ENCODE data around the gene PLK1. TPM values are rescaled to one million over a fixed set of nuclear protein-coding genes. Genes with fewer than 3 reads are reported as not detected.
"Not testable (repeated sequence)": the region's sequence is repeated elsewhere in the genome, so short reads cannot be mapped to it uniquely, and the experiment has no call there.

The PLK1 gene
- polyA plus RNA-seq (2011; rRNA removed) (10.7 and 11.6 TPM in 2 replicates), polyA minus RNA-seq (2011; rRNA and poly(A)+ RNA removed) (17.5 and 20.5 TPM in 2 replicates)

DNA sequence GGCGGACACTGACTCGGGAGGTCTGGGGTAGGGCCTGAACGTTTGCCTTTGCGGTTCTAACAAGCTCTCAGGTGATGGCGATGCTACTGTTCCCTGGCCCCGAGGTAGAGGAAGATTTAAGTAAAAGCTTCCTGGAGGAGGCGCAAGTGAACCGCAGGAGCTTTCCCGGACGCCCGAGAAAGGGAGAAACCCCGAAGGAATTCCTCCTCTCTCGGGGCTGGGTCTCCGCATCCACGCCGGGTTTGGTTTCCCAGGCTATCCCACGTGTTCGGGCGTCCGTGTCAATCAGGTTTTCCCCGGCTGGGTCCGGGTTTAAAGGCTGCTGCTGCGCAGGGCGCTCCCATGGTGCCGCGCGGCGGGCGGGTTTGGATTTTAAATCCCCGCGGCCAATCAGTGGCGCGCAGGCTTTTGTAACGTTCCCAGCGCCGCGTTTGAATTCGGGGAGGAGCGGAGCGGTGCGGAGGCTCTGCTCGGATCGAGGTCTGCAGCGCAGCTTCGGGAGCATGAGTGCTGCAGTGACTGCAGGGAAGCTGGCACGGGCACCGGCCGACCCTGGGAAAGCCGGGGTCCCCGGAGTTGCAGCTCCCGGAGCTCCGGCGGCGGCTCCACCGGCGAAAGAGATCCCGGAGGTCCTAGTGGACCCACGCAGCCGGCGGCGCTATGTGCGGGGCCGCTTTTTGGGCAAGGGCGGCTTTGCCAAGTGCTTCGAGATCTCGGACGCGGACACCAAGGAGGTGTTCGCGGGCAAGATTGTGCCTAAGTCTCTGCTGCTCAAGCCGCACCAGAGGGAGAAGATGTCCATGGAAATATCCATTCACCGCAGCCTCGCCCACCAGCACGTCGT lies at the start of gene PLK1:
Gene PLK1, plus strand, starts transcription at position 460 of the 844 bp plus-strand sequence. Its CDS starts 44 bp downstream, at position 504.
- H3K9me3 ChIP-seq (ENCODE audit: control insufficient read depth, insufficient read depth, low read length) = no peaks in the 10 kb centered on the region; the same call in 1 of the 2 replicates
- ChIA-PET POLR2A (interaction anchor here (0.6 to 1.8 kb wide), 5 partner anchors 8 to 316 kb away, joined by 3 to 9 read pairs (median 3); no protein-coding TSS in a partner anchor), CTCF (interaction anchor here (1.1 to 3.9 kb wide), 8 partner anchors 10 to 838 kb away, joined by 3 to 15 read pairs (median 4); no protein-coding TSS in a partner anchor)
- H3K4me3 ChIP-seq (ENCODE audit: low read depth, low read length) = peak within 1 kb of the TSS; percentile 67
- DNase-seq (ENCODE audit: low read depth, low spot score) = peak; percentile 45
- peak; percentile 51 for TF ChIP-seq CTCF (IDR thresholded peaks at IDR 0.05; ENCODE audit: low read depth, low read length)
- H3K27me3 ChIP-seq (ENCODE audit: control insufficient read depth, insufficient read depth, low read length) = no peaks in the 10 kb centered on the region
- H3K27ac ChIP-seq (ENCODE audit: low read depth, low read length) = peak within 1 kb of the TSS; percentile 31

GRCh38 chr16:23629516-23629915 lies 49.2 kb upstream of the PLK1 start:
- CTCF ChIA-PET = interaction anchor here (1.0 to 1.6 kb wide), 2 partner anchors 33 to 98 kb away, joined by 3 to 5 read pairs; no protein-coding TSS in a partner anchor
- H3K4me3 ChIP-seq (ENCODE audit: low read depth, low read length) = no peak overlapping the region
- POLR2A ChIA-PET = no interaction called here
- H3K27ac ChIP-seq (ENCODE audit: low read depth, low read length) = no peak overlapping the region
- H3K9me3 ChIP-seq (ENCODE audit: control insufficient read depth, insufficient read depth, low read length) = no peaks in the 10 kb centered on the region
- no peaks in the 10 kb centered on the region for H3K27me3 ChIP-seq (ENCODE audit: control insufficient read depth, insufficient read depth, low read length)
- TF ChIP-seq CTCF (IDR thresholded peaks at IDR 0.05; ENCODE audit: low read depth, low read length) = no peak
- DNase-seq (ENCODE audit: low read depth, low spot score) = no peak

GRCh38 chr16:23631874-23632273 lies 46.8 kb upstream of the PLK1 start:
- DNase-seq (ENCODE audit: low read depth, low spot score); CTCF ChIA-PET; H3K27ac ChIP-seq (ENCODE audit: low read depth, low read length); H3K27me3 ChIP-seq (ENCODE audit: control insufficient read depth, insufficient read depth, low read length); H3K4me3 ChIP-seq (ENCODE audit: low read depth, low read length); H3K9me3 ChIP-seq (ENCODE audit: control insufficient read depth, insufficient read depth, low read length); POLR2A ChIA-PET: not testable (repeated sequence)

DNA sequence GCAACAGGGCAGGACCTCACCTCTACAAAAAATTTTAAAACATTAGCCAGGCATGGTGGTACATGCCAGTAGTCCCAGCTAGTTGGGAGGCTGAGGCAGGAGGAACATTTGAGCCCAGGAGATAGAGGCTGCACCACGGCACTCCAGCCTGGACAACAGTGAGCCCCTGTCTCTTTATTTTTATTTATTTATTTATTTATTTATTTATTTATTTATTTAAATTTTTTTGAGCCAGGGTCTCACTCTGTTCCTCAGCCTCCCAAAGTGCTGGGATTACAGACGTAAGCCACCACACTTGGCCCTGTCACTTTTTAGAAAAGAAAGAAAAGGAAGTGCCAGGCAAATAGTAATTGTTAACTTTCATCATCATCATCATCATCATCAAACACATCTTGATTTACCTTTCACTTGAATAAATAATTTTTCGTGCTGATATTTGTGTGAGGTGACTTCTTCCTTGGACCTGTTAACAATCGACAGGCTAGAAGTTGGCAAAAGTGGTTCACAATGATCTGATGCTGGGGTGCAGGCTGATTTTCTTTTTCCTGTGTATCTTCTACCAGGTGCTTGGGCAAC lies 44.1 kb upstream of the PLK1 start:
- ChIA-PET CTCF (interaction anchor here (0.6 kb wide), 1 partner anchor 121 kb away, joined by 3 read pairs; no protein-coding TSS in a partner anchor), POLR2A (no interaction called here)
- TF ChIP-seq CTCF (IDR thresholded peaks at IDR 0.05; ENCODE audit: low read depth, low read length) = no peak
- Histone ChIP-seq H3K27me3 (ENCODE audit: control insufficient read depth, insufficient read depth, low read length) (no peaks in the 10 kb centered on the region), H3K9me3 (ENCODE audit: control insufficient read depth, insufficient read depth, low read length) (no peaks in the 10 kb centered on the region), H3K4me3 (ENCODE audit: low read depth, low read length) (no peak overlapping the region), H3K27ac (ENCODE audit: low read depth, low read length) (no peak overlapping the region)
- no peak for DNase-seq (ENCODE audit: low read depth, low spot score)

DNA sequence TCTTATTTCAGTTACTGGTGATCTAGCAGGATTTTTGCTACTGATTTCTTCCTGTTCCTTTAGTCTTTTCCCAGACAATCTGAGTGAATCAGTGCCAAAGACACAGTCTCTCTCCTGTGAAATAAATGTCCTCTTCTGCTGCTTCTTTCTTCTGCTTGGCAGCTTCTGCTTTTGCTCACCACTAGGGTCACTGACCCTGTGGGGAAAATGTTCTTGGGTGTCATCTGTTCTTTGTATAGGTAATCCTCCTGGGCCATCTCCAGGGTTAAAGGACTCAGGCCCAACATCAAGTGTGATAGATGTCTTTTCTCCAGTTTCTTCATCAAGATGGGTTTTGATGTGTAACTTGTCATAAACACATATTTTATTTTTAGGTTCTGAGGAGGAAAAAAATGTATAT lies 42.7 kb upstream of the PLK1 start:
- CTCF ChIA-PET = no interaction called here
- DNase-seq (ENCODE audit: low read depth, low spot score) = no peak
- no peak for TF ChIP-seq CTCF (IDR thresholded peaks at IDR 0.05; ENCODE audit: low read depth, low read length)
- Histone ChIP-seq H3K4me3 (ENCODE audit: low read depth, low read length) (no peak overlapping the region), H3K27ac (ENCODE audit: low read depth, low read length) (no peak overlapping the region), H3K27me3 (ENCODE audit: control insufficient read depth, insufficient read depth, low read length) (no peaks in the 10 kb centered on the region), H3K9me3 (ENCODE audit: control insufficient read depth, insufficient read depth, low read length) (peaks cover 2% of the 10 kb centered on the region; the same call in 1 of the 2 replicates)
- POLR2A ChIA-PET = no interaction called here
